Liver (tissue), 3 donors: Measurements from ENCODE around the gene STRIP2.

Experiments used
- FOXA1 ChIP-seq: IDR thresholded peaks from 2 replicates; pipeline ENCODE4 v1.6.1; 2016; ENCODE audit warnings: antibody characterized with exemption
- GABPA ChIP-seq, 2 donors: IDR thresholded peaks in 1 of 2; conservative IDR thresholded peaks in 1 of 2; 2 replicates each; pipeline ENCODE4 v1.6.1; 2016; ENCODE audit warnings: antibody characterized with exemption in 2 of 2, mild to moderate bottlenecking in 1 of 2, moderate library complexity in 1 of 2
- HNF4A ChIP-seq, 2 donors: conservative IDR thresholded peaks; 2 replicates each; pipeline ENCODE4 v1.6.1; 2016; ENCODE audit warnings: antibody characterized with exemption in 2 of 2, mild to moderate bottlenecking in 2 of 2
- JUND ChIP-seq, 2 donors: IDR thresholded peaks; 2 replicates each; pipeline ENCODE4 v1.6.1; 2016; ENCODE audit warnings: antibody characterized with exemption in 2 of 2
- RAD21 ChIP-seq, 2 donors: IDR thresholded peaks; 2 replicates each; pipeline ENCODE4 v1.6.1; 2016; ENCODE audit warnings: antibody characterized with exemption in 2 of 2, mild to moderate bottlenecking in 2 of 2
- SP1 ChIP-seq: IDR thresholded peaks from 2 replicates; pipeline ENCODE4 v1.6.1; 2018; ENCODE audit warnings: antibody characterized with exemption, mild to moderate bottlenecking
- TAF1 ChIP-seq: conservative IDR thresholded peaks from 2 replicates; pipeline ENCODE4 v1.6.1; 2016; ENCODE audit warnings: antibody characterized with exemption, mild to moderate bottlenecking
- YY1 ChIP-seq: IDR thresholded peaks from 2 replicates; pipeline ENCODE4 v1.6.1; 2016; ENCODE audit warnings: antibody characterized with exemption, mild to moderate bottlenecking
- TF ChIP-seq, protein P1 (sequence below): fragments of 150-350 bp; IDR thresholded peaks from 2 replicates; pipeline ENCODE4 v1.5.1; 2017; ENCODE audit warnings: improper control_type of control experiment, low read depth, low read length; ENCODE audit not compliant: missing input control
- TF ChIP-seq, protein P2 (sequence below): IDR thresholded peaks from 2 replicates; pipeline ENCODE4 v1.6.1; 2016; ENCODE audit warnings: antibody characterized with exemption
- TF ChIP-seq, protein P3 (sequence below): IDR thresholded peaks from 2 replicates; pipeline ENCODE4 v1.6.1; 2016; ENCODE audit warnings: antibody characterized with exemption
- TF ChIP-seq, protein P4 (sequence below): IDR thresholded peaks from 2 replicates; pipeline ENCODE4 v1.6.1; 2016; ENCODE audit warnings: antibody characterized with exemption, mild to moderate bottlenecking
- TF ChIP-seq, protein P5 (sequence below): IDR thresholded peaks from 2 replicates; pipeline ENCODE4 v1.6.1; 2016; ENCODE audit warnings: antibody characterized with exemption
- donor health status: healthy.
- donor health status: healthy.

DNA sequence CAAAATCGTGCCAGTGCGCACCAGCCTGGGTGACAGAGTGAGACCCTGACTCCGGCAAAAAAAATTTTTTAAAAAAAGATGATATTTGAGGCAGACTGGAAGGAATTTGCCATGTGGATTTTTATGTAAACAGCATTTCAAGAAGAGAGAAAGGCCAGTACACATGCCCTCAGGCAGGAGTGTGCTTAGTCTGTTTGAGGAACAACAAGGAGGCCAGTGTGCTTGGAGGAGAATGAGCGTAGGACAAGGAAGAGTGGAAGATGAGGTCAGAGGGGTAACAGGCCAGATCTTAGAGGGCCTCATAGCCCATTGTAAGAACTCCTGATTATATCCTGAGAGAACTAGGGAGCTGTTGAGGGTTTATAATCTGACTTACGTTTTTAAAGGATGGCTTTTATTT, 17.2 kb upstream of the STRIP2 start:
- TF ChIP-seq, protein P1, sequence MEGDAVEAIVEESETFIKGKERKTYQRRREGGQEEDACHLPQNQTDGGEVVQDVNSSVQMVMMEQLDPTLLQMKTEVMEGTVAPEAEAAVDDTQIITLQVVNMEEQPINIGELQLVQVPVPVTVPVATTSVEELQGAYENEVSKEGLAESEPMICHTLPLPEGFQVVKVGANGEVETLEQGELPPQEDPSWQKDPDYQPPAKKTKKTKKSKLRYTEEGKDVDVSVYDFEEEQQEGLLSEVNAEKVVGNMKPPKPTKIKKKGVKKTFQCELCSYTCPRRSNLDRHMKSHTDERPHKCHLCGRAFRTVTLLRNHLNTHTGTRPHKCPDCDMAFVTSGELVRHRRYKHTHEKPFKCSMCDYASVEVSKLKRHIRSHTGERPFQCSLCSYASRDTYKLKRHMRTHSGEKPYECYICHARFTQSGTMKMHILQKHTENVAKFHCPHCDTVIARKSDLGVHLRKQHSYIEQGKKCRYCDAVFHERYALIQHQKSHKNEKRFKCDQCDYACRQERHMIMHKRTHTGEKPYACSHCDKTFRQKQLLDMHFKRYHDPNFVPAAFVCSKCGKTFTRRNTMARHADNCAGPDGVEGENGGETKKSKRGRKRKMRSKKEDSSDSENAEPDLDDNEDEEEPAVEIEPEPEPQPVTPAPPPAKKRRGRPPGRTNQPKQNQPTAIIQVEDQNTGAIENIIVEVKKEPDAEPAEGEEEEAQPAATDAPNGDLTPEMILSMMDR = no peak
- no peak for TF ChIP-seq TAF1
- TF ChIP-seq GABPA (IDR thresholded peaks at IDR 0.05 in 1 of 2, conservative IDR thresholded peaks at IDR 0.05 in 1 of 2) = no peak
- TF ChIP-seq, protein P2, sequence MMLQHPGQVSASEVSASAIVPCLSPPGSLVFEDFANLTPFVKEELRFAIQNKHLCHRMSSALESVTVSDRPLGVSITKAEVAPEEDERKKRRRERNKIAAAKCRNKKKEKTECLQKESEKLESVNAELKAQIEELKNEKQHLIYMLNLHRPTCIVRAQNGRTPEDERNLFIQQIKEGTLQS = no peak
- no peak for TF ChIP-seq SP1
- TF ChIP-seq, protein P3, sequence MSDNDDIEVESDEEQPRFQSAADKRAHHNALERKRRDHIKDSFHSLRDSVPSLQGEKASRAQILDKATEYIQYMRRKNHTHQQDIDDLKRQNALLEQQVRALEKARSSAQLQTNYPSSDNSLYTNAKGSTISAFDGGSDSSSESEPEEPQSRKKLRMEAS = no peak
- TF ChIP-seq, protein P4, sequence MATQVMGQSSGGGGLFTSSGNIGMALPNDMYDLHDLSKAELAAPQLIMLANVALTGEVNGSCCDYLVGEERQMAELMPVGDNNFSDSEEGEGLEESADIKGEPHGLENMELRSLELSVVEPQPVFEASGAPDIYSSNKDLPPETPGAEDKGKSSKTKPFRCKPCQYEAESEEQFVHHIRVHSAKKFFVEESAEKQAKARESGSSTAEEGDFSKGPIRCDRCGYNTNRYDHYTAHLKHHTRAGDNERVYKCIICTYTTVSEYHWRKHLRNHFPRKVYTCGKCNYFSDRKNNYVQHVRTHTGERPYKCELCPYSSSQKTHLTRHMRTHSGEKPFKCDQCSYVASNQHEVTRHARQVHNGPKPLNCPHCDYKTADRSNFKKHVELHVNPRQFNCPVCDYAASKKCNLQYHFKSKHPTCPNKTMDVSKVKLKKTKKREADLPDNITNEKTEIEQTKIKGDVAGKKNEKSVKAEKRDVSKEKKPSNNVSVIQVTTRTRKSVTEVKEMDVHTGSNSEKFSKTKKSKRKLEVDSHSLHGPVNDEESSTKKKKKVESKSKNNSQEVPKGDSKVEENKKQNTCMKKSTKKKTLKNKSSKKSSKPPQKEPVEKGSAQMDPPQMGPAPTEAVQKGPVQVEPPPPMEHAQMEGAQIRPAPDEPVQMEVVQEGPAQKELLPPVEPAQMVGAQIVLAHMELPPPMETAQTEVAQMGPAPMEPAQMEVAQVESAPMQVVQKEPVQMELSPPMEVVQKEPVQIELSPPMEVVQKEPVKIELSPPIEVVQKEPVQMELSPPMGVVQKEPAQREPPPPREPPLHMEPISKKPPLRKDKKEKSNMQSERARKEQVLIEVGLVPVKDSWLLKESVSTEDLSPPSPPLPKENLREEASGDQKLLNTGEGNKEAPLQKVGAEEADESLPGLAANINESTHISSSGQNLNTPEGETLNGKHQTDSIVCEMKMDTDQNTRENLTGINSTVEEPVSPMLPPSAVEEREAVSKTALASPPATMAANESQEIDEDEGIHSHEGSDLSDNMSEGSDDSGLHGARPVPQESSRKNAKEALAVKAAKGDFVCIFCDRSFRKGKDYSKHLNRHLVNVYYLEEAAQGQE = no peak
- no peak for TF ChIP-seq JUND (IDR thresholded peaks at IDR 0.05)
- TF ChIP-seq RAD21 (IDR thresholded peaks at IDR 0.05) = no peak
- TF ChIP-seq FOXA1 = no peak
- TF ChIP-seq, protein P5, sequence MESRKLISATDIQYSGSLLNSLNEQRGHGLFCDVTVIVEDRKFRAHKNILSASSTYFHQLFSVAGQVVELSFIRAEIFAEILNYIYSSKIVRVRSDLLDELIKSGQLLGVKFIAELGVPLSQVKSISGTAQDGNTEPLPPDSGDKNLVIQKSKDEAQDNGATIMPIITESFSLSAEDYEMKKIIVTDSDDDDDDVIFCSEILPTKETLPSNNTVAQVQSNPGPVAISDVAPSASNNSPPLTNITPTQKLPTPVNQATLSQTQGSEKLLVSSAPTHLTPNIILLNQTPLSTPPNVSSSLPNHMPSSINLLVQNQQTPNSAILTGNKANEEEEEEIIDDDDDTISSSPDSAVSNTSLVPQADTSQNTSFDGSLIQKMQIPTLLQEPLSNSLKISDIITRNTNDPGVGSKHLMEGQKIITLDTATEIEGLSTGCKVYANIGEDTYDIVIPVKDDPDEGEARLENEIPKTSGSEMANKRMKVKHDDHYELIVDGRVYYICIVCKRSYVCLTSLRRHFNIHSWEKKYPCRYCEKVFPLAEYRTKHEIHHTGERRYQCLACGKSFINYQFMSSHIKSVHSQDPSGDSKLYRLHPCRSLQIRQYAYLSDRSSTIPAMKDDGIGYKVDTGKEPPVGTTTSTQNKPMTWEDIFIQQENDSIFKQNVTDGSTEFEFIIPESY = no peak
- TF ChIP-seq YY1 = no peak
- no peak for TF ChIP-seq HNF4A (conservative IDR thresholded peaks at IDR 0.05)
